ENCODE data around the gene WDR81.

DNA sequence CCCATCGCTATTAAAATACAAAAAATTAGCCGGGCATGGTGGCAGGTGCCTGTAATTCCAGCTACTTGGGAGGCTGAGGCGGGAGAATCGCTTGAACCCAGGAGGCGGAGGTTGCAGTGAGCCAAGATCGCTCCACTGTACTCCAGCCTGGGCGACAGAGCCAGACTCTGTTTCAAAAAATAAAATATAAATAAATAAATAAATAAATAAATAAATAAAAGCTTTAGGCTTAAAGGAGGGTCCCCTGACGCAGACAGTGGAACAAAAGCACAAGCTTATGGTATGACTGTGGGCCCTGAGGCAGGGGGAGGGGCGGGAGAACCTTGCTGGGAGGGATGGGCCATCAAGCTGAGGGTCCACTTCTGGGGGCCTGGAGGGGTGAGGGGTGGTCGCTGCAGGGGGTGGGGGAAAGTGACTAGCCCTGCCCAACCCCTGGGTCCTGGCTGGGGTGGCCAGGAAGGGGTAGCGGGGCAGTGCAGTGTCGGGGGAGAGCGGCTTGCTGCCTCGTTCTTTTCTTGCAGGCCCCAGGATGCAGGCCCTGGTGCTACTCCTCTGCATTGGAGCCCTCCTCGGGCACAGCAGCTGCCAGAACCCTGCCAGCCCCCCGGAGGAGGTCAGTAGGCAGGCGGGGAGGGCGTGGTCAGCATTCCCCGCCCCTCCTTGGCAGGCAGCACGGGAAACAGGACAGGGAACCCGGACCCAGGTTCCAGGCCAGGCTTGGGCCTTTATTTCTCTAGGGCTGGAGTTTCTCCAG lies 42.1 kb downstream of the WDR81 start:
- TF ChIP-seq CTCF (IDR thresholded peaks at IDR 0.05) (no peak), POLR2A (IDR thresholded peaks at IDR 0.05) (no peak)

All from adrenal gland (tissue), 5 donors.